ENCODE data around the gene HP. TPM values are rescaled to one million over a fixed set of nuclear protein-coding genes. Genes with fewer than 3 reads are reported as not detected.
A peak's percentile ranks its signal among the peaks of the same experiment; 100 is the strongest.

Gene HP
- total and polyA plus RNA-seq, 2 of the 13 experiments (the other 11 are each of a cell fraction or from before 2014, with no cell fraction given): 387 to 524 TPM

- no peak for TF ChIP-seq TBL1XR1 (IDR thresholded peaks at IDR 0.05; ENCODE audit: borderline replicate concordance, low read length, partially characterized antibody)
- TF ChIP-seq PRPF4 (IDR thresholded peaks at IDR 0.05; ENCODE audit: low read depth, low read length, poor library complexity, severe bottlenecking): no peak
- no peak for TF ChIP-seq SMC3 (IDR thresholded peaks at IDR 0.05; ENCODE audit: low read length)
- no peak for TF ChIP-seq ZNF580 (CRISPR knock-in tag; IDR thresholded peaks at IDR 0.05; ENCODE audit: borderline replicate concordance, low read depth)
- TF ChIP-seq, protein P1, sequence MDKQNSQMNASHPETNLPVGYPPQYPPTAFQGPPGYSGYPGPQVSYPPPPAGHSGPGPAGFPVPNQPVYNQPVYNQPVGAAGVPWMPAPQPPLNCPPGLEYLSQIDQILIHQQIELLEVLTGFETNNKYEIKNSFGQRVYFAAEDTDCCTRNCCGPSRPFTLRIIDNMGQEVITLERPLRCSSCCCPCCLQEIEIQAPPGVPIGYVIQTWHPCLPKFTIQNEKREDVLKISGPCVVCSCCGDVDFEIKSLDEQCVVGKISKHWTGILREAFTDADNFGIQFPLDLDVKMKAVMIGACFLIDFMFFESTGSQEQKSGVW (CRISPR knock-in tag; IDR thresholded peaks at IDR 0.05; ENCODE audit: borderline replicate concordance): no peak
- TF ChIP-seq NFYC (CRISPR knock-in tag; IDR thresholded peaks at IDR 0.05): peak; percentile 76
- TF ChIP-seq ZNF441 (CRISPR knock-in tag; IDR thresholded peaks at IDR 0.05; ENCODE audit: borderline replicate concordance): no peak
- TF ChIP-seq, protein P2, sequence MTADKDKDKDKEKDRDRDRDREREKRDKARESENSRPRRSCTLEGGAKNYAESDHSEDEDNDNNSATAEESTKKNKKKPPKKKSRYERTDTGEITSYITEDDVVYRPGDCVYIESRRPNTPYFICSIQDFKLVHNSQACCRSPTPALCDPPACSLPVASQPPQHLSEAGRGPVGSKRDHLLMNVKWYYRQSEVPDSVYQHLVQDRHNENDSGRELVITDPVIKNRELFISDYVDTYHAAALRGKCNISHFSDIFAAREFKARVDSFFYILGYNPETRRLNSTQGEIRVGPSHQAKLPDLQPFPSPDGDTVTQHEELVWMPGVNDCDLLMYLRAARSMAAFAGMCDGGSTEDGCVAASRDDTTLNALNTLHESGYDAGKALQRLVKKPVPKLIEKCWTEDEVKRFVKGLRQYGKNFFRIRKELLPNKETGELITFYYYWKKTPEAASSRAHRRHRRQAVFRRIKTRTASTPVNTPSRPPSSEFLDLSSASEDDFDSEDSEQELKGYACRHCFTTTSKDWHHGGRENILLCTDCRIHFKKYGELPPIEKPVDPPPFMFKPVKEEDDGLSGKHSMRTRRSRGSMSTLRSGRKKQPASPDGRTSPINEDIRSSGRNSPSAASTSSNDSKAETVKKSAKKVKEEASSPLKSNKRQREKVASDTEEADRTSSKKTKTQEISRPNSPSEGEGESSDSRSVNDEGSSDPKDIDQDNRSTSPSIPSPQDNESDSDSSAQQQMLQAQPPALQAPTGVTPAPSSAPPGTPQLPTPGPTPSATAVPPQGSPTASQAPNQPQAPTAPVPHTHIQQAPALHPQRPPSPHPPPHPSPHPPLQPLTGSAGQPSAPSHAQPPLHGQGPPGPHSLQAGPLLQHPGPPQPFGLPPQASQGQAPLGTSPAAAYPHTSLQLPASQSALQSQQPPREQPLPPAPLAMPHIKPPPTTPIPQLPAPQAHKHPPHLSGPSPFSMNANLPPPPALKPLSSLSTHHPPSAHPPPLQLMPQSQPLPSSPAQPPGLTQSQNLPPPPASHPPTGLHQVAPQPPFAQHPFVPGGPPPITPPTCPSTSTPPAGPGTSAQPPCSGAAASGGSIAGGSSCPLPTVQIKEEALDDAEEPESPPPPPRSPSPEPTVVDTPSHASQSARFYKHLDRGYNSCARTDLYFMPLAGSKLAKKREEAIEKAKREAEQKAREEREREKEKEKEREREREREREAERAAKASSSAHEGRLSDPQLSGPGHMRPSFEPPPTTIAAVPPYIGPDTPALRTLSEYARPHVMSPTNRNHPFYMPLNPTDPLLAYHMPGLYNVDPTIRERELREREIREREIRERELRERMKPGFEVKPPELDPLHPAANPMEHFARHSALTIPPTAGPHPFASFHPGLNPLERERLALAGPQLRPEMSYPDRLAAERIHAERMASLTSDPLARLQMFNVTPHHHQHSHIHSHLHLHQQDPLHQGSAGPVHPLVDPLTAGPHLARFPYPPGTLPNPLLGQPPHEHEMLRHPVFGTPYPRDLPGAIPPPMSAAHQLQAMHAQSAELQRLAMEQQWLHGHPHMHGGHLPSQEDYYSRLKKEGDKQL (CRISPR knock-in tag; IDR thresholded peaks at IDR 0.05; ENCODE audit: low read depth): no peak
- TF ChIP-seq AGO2 (optimal IDR thresholded peaks at IDR 0.05; ENCODE audit: low read depth, low read length): no peak
- no peak for TF ChIP-seq ZNF670 (CRISPR knock-in tag; IDR thresholded peaks at IDR 0.05; ENCODE audit: borderline replicate concordance)
- TF ChIP-seq MTF1 (CRISPR knock-in tag; IDR thresholded peaks at IDR 0.05): 0 out of 2 replicates have a peak, but pooled peaks have one; percentile 14
- TF ChIP-seq, protein P3, sequence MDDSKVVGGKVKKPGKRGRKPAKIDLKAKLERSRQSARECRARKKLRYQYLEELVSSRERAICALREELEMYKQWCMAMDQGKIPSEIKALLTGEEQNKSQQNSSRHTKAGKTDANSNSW (CRISPR knock-in tag; IDR thresholded peaks at IDR 0.05; ENCODE audit: borderline replicate concordance): no peak
- TF ChIP-seq PTBP1 (IDR thresholded peaks at IDR 0.05; ENCODE audit: low read depth, low read length, poor library complexity, severe bottlenecking): no peak
- TF ChIP-seq ZNF530 (CRISPR knock-in tag; IDR thresholded peaks at IDR 0.05; ENCODE audit: low read depth): no peak
- TF ChIP-seq ZNF143 (CRISPR knock-in tag; IDR thresholded peaks at IDR 0.05): no peak
- TF ChIP-seq ATF2 (CRISPR knock-in tag; IDR thresholded peaks at IDR 0.05): peak; percentile 7; the same call in 1 of the 2 replicates
- TF ChIP-seq ATF7-NPFF (CRISPR knock-in tag; IDR thresholded peaks at IDR 0.05; ENCODE audit: low read depth): no peak
- TF ChIP-seq MAF1 (CRISPR knock-in tag; IDR thresholded peaks at IDR 0.05; ENCODE audit: borderline replicate concordance): no peak
- no peak for TF ChIP-seq YEATS2 (CRISPR knock-in tag; IDR thresholded peaks at IDR 0.05; ENCODE audit: borderline replicate concordance)
- TF ChIP-seq SIN3A (IDR thresholded peaks at IDR 0.05; ENCODE audit: borderline replicate concordance, low read depth, low read length): no peak
- no peak for TF ChIP-seq ZNF382 (CRISPR knock-in tag; IDR thresholded peaks at IDR 0.05; ENCODE audit: borderline replicate concordance)
- no peak for TF ChIP-seq ZNF546 (CRISPR knock-in tag; conservative IDR thresholded peaks at IDR 0.05)
Measured at GRCh38 chr16:72092832-72093447, 38.6 kb downstream of the HP start (continued).

Measured in HepG2 (cell line).